Stomach (tissue), 4 donors: ENCODE data around the gene NFIX.

Source experiments
- EP300 ChIP-seq: sonication (generic); formaldehyde crosslinking; IDR thresholded peaks from one replicate; pipeline ENCODE4 v1.6.1; 2017; ENCODE audit warnings: antibody characterized with exemption
- TF ChIP-seq, protein P1 (sequence below), 7 experiments: fragments of 450-650 bp in 4 of 7; fragments of 200-600 bp in 3 of 7; sonication (generic) in 3 of 7; IDR thresholded peaks; one replicate each; pipeline ENCODE4 v1.5.1; 2016 to 2019; ENCODE audit warnings: antibody characterized with exemption in 7 of 7, control low read depth in 2 of 7, mild to moderate bottlenecking in 1 of 7

DNA sequence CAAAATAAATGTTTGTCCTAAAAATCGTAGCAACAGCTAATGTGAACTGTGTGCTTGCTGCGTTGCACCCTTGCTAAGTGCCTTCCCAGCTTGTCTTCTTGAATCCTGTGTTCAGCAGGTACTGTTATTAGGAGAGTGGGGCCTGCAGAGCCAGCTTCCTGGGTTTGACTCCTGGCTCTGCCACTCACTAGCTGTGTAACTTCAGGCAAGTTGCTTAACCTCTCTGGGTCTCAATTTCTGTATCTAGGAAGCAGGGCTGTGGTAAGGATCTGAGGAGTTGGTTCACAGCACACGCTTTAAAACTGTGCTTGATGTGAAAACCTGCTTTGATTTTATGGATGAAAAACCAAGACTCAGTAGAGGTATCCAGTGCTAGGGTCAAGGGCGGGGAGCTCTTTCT, 10.0 kb downstream of the NFIX start:
- TF ChIP-seq, protein P1, sequence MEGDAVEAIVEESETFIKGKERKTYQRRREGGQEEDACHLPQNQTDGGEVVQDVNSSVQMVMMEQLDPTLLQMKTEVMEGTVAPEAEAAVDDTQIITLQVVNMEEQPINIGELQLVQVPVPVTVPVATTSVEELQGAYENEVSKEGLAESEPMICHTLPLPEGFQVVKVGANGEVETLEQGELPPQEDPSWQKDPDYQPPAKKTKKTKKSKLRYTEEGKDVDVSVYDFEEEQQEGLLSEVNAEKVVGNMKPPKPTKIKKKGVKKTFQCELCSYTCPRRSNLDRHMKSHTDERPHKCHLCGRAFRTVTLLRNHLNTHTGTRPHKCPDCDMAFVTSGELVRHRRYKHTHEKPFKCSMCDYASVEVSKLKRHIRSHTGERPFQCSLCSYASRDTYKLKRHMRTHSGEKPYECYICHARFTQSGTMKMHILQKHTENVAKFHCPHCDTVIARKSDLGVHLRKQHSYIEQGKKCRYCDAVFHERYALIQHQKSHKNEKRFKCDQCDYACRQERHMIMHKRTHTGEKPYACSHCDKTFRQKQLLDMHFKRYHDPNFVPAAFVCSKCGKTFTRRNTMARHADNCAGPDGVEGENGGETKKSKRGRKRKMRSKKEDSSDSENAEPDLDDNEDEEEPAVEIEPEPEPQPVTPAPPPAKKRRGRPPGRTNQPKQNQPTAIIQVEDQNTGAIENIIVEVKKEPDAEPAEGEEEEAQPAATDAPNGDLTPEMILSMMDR (IDR thresholded peaks at IDR 0.05) = no peak
- no peak for TF ChIP-seq EP300
